ENCODE data around the gene PLPPR5.

The PLPPR5 gene

DNA sequence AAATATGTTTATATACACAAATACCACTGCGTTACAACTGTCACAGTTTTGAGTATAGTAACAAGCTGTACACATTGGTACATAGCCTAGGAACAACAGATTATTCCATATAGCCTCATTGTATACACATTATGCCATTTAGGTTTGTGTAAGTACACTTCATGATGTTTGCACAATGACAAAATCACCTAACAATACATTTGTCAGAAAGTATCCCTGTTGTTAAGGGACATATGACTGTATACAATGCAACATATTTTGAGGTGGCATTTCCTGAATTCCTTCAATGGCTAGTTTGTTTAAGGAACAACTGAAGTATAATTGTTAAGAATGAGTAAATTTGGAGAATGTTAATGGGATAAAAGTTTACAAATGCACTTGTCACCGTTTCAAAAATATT is 19.0 kb downstream of the PLPPR5 start:
- Histone ChIP-seq H2BK15ac (replicated peaks; ENCODE audit: low read depth) (no peak overlapping the region), H3K27ac (ENCODE audit: low read depth, low read length) (no peak overlapping the region), H3K4ac (ENCODE audit: low read depth, low read length) (no peak overlapping the region), H3K4me2 (ENCODE audit: low read length) (no peak overlapping the region), H3K56ac (ENCODE audit: low read length) (no peak overlapping the region), H3K23ac (ENCODE audit: low read length) (no peak overlapping the region), H3K4me3 (ENCODE audit: low read length) (no peak overlapping the region), H3K79me1 (ENCODE audit: low read length) (no peaks in the 10 kb centered on the region), H2BK5ac (ENCODE audit: low read length) (no peak overlapping the region), H3K79me2 (ENCODE audit: control insufficient read depth, insufficient read depth, low read length) (no peaks in the 10 kb centered on the region), H3K27me3 (ENCODE audit: insufficient read depth, low read length, poor library complexity) (no peaks in the 10 kb centered on the region), H2AK5ac (ENCODE audit: low read length) (no peak overlapping the region), H2BK120ac (ENCODE audit: low read depth, low read length) (no peak overlapping the region), H3K4me1 (ENCODE audit: control insufficient read depth, low read depth, low read length) (no peaks in the 10 kb centered on the region), H3K9ac (ENCODE audit: low read length) (no peak overlapping the region), H4K8ac (ENCODE audit: low read depth, low read length) (no peak overlapping the region), H3K36me3 (ENCODE audit: control insufficient read depth, insufficient read depth, low read length) (no peaks in the 10 kb centered on the region), H4K5ac (ENCODE audit: low read length) (no peak overlapping the region), H3K18ac (ENCODE audit: low read length) (no peak overlapping the region)
- no peak for DNase-seq
- 100% methylated on average over 1 of the region's 2 CpGs for WGBS (ENCODE audit: extremely low coverage, insufficient coverage, low lambda C conversion rate)

DNA sequence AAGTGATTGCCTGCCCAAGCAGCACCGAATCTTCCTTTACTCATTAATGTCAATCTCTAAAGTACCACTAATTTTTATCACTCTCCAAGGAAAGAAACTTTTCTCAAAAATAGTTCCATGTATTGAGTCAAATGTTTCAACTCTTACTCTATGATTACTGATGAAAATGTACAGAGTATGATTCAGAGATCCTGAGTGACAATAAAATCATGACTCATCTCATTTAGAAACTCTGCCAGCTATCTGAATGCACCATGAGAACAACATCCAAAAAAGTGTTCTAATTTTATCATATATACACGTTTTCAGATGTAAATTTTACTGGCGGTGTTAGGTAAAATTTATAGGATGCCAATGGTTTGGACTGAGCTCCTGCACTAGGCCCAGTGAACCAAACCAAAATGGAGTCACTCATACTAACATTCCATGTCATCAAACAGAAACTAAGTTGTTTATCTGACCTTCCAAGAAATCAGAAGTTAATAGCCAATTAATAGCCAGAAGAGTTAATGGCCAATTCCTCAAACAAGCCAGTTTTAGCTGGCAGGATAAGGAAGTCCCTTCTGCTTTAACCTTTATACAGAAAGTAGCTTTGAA is 22.6 kb downstream of the PLPPR5 start:
- DNase-seq: no peak
- Histone ChIP-seq H4K8ac (ENCODE audit: low read depth, low read length) (no peak overlapping the region), H3K27ac (ENCODE audit: low read depth, low read length) (no peak overlapping the region), H3K4me2 (ENCODE audit: low read length) (no peak overlapping the region), H3K4me3 (ENCODE audit: low read length) (no peak overlapping the region), H3K36me3 (ENCODE audit: control insufficient read depth, insufficient read depth, low read length) (no peaks in the 10 kb centered on the region), H3K79me2 (ENCODE audit: control insufficient read depth, insufficient read depth, low read length) (no peaks in the 10 kb centered on the region), H2AK5ac (ENCODE audit: low read length) (no peak overlapping the region), H3K56ac (ENCODE audit: low read length) (no peak overlapping the region), H3K23ac (ENCODE audit: low read length) (no peak overlapping the region), H3K18ac (ENCODE audit: low read length) (no peak overlapping the region), H2BK5ac (ENCODE audit: low read length) (no peak overlapping the region), H3K27me3 (ENCODE audit: insufficient read depth, low read length, poor library complexity) (no peaks in the 10 kb centered on the region), H3K79me1 (ENCODE audit: low read length) (no peaks in the 10 kb centered on the region), H2BK120ac (ENCODE audit: low read depth, low read length) (no peak overlapping the region), H4K5ac (ENCODE audit: low read length) (no peak overlapping the region), H3K4me1 (ENCODE audit: control insufficient read depth, low read depth, low read length) (no peaks in the 10 kb centered on the region), H2BK15ac (replicated peaks; ENCODE audit: low read depth) (no peak overlapping the region), H3K4ac (ENCODE audit: low read depth, low read length) (no peak overlapping the region), H3K9ac (ENCODE audit: low read length) (no peak overlapping the region)
- no CpG with 5 or more reads among the region's 3 CpGs for WGBS (ENCODE audit: extremely low coverage, insufficient coverage, low lambda C conversion rate)

DNA sequence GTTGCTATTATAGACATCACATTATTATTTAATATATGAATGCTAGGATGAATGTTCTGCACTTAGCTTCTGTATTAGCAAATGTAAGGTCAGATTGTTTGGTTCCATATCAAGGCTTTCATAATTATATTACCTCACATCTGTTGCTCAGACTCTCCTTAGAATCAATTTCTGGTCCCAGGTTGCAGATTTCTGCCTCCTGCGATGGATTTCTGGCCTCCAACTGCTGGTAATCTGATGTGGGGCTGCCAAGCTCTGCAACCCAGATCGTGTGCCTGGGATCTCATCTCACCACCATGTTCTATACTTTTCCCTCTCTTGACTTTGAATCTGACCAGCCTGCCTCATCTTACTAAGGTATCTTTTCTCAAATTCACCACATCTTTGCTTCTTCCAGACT is 25.2 kb downstream of the PLPPR5 start:
- Histone ChIP-seq H2AK5ac (ENCODE audit: low read length) (no peak overlapping the region), H3K36me3 (ENCODE audit: control insufficient read depth, insufficient read depth, low read length) (no peaks in the 10 kb centered on the region), H4K5ac (ENCODE audit: low read length) (no peak overlapping the region), H3K79me1 (ENCODE audit: low read length) (no peaks in the 10 kb centered on the region), H3K9ac (ENCODE audit: low read length) (no peak overlapping the region), H4K8ac (ENCODE audit: low read depth, low read length) (no peak overlapping the region), H3K4me3 (ENCODE audit: low read length) (no peak overlapping the region), H3K27me3 (ENCODE audit: insufficient read depth, low read length, poor library complexity) (no peaks in the 10 kb centered on the region), H3K56ac (ENCODE audit: low read length) (no peak overlapping the region), H2BK5ac (ENCODE audit: low read length) (no peak overlapping the region), H3K79me2 (ENCODE audit: control insufficient read depth, insufficient read depth, low read length) (no peaks in the 10 kb centered on the region), H3K4ac (ENCODE audit: low read depth, low read length) (no peak overlapping the region), H3K4me1 (ENCODE audit: control insufficient read depth, low read depth, low read length) (peaks cover 1% of the 10 kb centered on the region), H3K27ac (ENCODE audit: low read depth, low read length) (no peak overlapping the region), H2BK15ac (replicated peaks; ENCODE audit: low read depth) (no peak overlapping the region), H3K4me2 (ENCODE audit: low read length) (no peak overlapping the region), H3K18ac (ENCODE audit: low read length) (no peak overlapping the region), H2BK120ac (ENCODE audit: low read depth, low read length) (no peak overlapping the region), H3K23ac (ENCODE audit: low read length) (no peak overlapping the region)
- WGBS (ENCODE audit: extremely low coverage, insufficient coverage, low lambda C conversion rate): no CpG with 5 or more reads among the region's 2 CpGs
- DNase-seq: no peak

DNA sequence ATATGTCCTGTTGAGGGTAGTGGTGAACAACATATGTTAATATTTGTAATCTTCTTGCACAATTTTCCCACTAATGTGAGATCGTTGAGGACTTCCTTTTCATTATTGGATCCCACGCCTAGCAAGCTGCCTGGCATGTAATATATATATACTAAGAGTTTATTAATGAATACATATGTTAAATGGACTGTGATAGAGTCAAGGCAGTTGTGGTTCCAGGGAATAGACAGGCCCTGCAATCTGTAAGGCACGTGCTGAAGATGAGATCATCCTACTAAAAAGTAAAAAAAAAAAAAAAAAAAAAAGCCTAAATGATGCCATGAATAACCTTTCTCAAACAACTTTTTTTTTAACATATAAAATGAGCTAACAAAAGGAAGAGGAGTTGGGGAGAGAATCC is 28.9 kb downstream of the PLPPR5 start:
- WGBS (ENCODE audit: extremely low coverage, insufficient coverage, low lambda C conversion rate): no CpG with 5 or more reads among the region's 3 CpGs
- Histone ChIP-seq H3K4ac (ENCODE audit: low read depth, low read length) (no peak overlapping the region), H4K5ac (ENCODE audit: low read length) (no peak overlapping the region), H2BK5ac (ENCODE audit: low read length) (no peak overlapping the region), H3K36me3 (ENCODE audit: control insufficient read depth, insufficient read depth, low read length) (no peaks in the 10 kb centered on the region), H3K79me2 (ENCODE audit: control insufficient read depth, insufficient read depth, low read length) (no peaks in the 10 kb centered on the region), H3K18ac (ENCODE audit: low read length) (no peak overlapping the region), H3K4me3 (ENCODE audit: low read length) (no peak overlapping the region), H2BK15ac (replicated peaks; ENCODE audit: low read depth) (no peak overlapping the region), H3K4me1 (ENCODE audit: control insufficient read depth, low read depth, low read length) (peaks cover 1% of the 10 kb centered on the region), H3K27ac (ENCODE audit: low read depth, low read length) (no peak overlapping the region), H3K27me3 (ENCODE audit: insufficient read depth, low read length, poor library complexity) (no peaks in the 10 kb centered on the region), H4K8ac (ENCODE audit: low read depth, low read length) (no peak overlapping the region), H3K79me1 (ENCODE audit: low read length) (no peaks in the 10 kb centered on the region), H3K56ac (ENCODE audit: low read length) (no peak overlapping the region), H2BK120ac (ENCODE audit: low read depth, low read length) (no peak overlapping the region), H3K23ac (ENCODE audit: low read length) (no peak overlapping the region), H3K9ac (ENCODE audit: low read length) (no peak overlapping the region), H3K4me2 (ENCODE audit: low read length) (no peak overlapping the region), H2AK5ac (ENCODE audit: low read length) (no peak overlapping the region)
- DNase-seq: no peak

DNA sequence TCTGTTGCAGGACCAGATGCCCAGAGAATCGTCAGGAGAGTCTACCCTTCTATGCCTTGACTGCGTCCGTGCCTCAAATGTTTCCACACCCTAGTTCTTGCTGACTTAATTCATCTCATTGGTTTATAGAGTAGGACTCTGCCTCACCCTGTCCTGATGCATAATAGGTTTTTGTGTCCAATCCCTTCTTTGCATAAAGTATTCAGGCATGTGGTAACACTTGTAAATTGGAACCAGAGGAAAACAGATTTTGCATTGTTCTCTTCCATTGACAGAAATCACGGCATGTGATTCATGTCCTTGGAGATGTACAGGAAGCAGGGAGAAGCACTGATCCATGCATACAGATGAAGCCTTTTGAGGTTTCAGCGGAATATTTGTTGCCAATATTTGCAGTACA is 29.5 kb downstream of the PLPPR5 start:
- no peak overlapping the region for H4K5ac ChIP-seq (ENCODE audit: low read length)
- no peak overlapping the region for H2BK5ac ChIP-seq (ENCODE audit: low read length)
- H3K36me3 ChIP-seq (ENCODE audit: control insufficient read depth, insufficient read depth, low read length): no peaks in the 10 kb centered on the region
- H2BK15ac ChIP-seq (replicated peaks; ENCODE audit: low read depth): no peak overlapping the region
- WGBS (ENCODE audit: extremely low coverage, insufficient coverage, low lambda C conversion rate): no CpG with 5 or more reads among the region's 5 CpGs
- H2BK120ac ChIP-seq (ENCODE audit: low read depth, low read length): no peak overlapping the region
- H3K79me2 ChIP-seq (ENCODE audit: control insufficient read depth, insufficient read depth, low read length): no peaks in the 10 kb centered on the region
- peaks cover 1% of the 10 kb centered on the region for H3K4me1 ChIP-seq (ENCODE audit: control insufficient read depth, low read depth, low read length)
- H3K9ac ChIP-seq (ENCODE audit: low read length): no peak overlapping the region
- no peak for DNase-seq
- no peak overlapping the region for H3K23ac ChIP-seq (ENCODE audit: low read length)
- no peak overlapping the region for H3K27ac ChIP-seq (ENCODE audit: low read depth, low read length)
- no peak overlapping the region for H3K56ac ChIP-seq (ENCODE audit: low read length)
- H2AK5ac ChIP-seq (ENCODE audit: low read length): no peak overlapping the region
- H3K79me1 ChIP-seq (ENCODE audit: low read length): no peaks in the 10 kb centered on the region
- no peak overlapping the region for H4K8ac ChIP-seq (ENCODE audit: low read depth, low read length)
- no peak overlapping the region for H3K4ac ChIP-seq (ENCODE audit: low read depth, low read length)
- no peak overlapping the region for H3K4me3 ChIP-seq (ENCODE audit: low read length)
- no peak overlapping the region for H3K18ac ChIP-seq (ENCODE audit: low read length)
- H3K4me2 ChIP-seq (ENCODE audit: low read length): no peak overlapping the region
- H3K27me3 ChIP-seq (ENCODE audit: insufficient read depth, low read length, poor library complexity): no peaks in the 10 kb centered on the region

DNA sequence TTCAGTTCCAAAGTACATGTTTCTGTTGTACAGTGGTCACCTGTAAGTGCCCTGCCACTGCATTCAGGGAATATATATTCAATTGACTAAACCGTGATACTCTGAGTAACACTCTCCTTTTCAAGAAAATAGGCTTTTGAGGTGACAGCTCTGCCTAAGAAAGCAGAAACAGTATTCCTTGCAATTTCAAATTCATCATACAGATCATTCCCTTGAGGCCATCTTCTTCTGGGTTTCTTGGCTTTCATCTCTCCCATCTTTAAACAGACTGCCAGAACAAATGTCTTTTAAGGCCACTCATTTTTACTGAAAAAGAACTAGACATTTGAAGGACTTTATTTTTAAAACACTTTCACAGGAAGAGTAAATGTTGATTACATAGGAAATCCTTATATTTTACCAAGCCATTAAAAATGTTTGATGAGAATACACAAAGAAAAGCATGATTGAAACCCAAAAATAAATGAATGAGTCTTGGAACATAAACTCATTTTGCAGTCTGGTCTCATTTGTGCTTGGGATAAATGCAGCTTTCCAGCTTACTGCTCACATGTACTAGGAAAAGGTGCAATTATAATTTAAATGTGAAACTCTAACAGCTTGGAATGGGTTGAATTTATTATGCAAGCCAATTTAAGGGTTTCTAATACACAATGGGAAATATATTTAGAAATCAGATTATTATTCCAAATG is 34.7 kb downstream of the PLPPR5 start:
- Histone ChIP-seq H3K79me1 (ENCODE audit: low read length) (no peaks in the 10 kb centered on the region), H2AK5ac (ENCODE audit: low read length) (no peak overlapping the region), H4K5ac (ENCODE audit: low read length) (no peak overlapping the region), H3K56ac (ENCODE audit: low read length) (no peak overlapping the region), H3K79me2 (ENCODE audit: control insufficient read depth, insufficient read depth, low read length) (no peaks in the 10 kb centered on the region), H2BK15ac (replicated peaks; ENCODE audit: low read depth) (no peak overlapping the region), H3K4me2 (ENCODE audit: low read length) (no peak overlapping the region), H3K4ac (ENCODE audit: low read depth, low read length) (no peak overlapping the region), H3K27me3 (ENCODE audit: insufficient read depth, low read length, poor library complexity) (no peaks in the 10 kb centered on the region), H3K4me3 (ENCODE audit: low read length) (no peak overlapping the region), H3K18ac (ENCODE audit: low read length) (no peak overlapping the region), H3K4me1 (ENCODE audit: control insufficient read depth, low read depth, low read length) (no peaks in the 10 kb centered on the region), H3K9ac (ENCODE audit: low read length) (no peak overlapping the region), H2BK5ac (ENCODE audit: low read length) (no peak overlapping the region), H3K36me3 (ENCODE audit: control insufficient read depth, insufficient read depth, low read length) (no peaks in the 10 kb centered on the region), H3K27ac (ENCODE audit: low read depth, low read length) (no peak overlapping the region), H2BK120ac (ENCODE audit: low read depth, low read length) (no peak overlapping the region), H4K8ac (ENCODE audit: low read depth, low read length) (no peak overlapping the region), H3K23ac (ENCODE audit: low read length) (no peak overlapping the region)
- no CpG with 5 or more reads among the region's 1 CpG for WGBS (ENCODE audit: extremely low coverage, insufficient coverage, low lambda C conversion rate)
- DNase-seq: no peak
